Ecto neural progenitor cell (in vitro differentiated cells): ENCODE results near the gene SH3D19.

Source experiments
- DNase-seq: peaks from one replicate; pipeline ENCODE4 v3.0.0-alpha.2; 2018; ENCODE audit warnings: low spot score

The SH3D19 gene

DNA sequence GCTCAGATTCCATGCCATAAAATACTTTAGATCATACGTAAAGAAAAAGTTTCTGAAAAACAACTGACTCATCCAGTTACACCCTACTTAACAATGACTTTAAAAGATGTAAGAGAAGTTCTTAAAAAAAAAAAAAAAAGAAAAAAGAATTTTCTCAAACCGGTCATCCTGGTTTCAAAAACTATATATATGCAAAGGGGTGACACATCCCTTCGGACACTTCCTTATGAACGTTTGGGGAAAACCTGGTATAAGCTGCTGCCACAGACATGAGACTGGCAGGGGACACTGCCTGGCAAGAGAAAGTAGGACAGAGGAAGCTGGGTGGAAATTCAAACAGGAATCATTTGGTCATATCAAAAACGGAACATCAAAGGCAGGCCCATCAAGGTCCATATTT is 129.6 kb downstream of the SH3D19 start:
- DNase-seq: no peak

DNA sequence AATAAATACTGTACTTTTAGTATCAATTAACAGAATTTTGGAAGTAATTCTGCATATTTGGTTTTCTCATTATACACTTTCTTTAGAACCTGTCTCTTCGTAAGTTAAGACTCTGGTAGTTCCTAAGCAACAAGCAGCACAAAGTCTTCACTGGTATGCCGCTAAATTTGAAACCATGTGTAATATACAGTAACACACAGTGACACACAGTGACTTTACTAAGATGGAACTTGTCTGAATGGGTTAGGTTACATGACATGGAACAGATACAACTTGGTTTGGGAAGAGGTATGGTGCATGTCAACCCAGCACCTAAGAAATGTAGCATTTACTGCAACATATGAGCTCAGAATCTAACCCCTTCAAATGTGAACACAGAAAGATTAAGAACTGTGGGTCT is 132.0 kb downstream of the SH3D19 start:
- no peak for DNase-seq

DNA sequence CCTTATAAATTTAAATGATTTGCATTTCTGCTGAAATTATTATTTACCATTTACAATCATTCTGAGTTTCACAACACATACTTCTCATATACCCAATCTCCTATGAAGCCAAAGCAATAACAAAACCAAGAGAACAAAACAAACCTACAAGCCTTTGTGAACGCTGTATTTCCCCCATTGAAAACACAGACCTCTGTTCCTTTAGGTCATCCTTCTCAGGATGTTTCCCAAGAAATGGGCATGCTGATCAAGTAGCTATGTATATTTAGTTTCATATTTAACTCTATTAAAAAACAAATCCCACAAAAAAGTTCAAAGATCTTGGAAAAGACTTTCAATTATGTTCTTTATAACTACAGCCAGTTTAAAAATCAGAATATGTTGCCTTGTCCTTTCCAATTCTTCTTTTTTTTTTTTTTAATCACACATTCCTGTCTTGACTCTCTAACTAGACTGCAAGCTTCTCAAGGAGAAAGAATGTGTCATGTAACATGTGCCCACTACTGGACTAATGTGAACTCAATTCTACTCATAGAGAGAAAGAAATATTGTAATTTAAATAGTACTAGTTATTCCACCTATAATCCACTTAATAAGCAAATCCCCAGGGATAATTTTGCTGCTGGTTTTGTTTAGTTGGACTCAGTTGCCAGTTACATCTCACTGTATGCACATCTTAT is 132.7 kb downstream of the SH3D19 start:
- DNase-seq: no peak

DNA sequence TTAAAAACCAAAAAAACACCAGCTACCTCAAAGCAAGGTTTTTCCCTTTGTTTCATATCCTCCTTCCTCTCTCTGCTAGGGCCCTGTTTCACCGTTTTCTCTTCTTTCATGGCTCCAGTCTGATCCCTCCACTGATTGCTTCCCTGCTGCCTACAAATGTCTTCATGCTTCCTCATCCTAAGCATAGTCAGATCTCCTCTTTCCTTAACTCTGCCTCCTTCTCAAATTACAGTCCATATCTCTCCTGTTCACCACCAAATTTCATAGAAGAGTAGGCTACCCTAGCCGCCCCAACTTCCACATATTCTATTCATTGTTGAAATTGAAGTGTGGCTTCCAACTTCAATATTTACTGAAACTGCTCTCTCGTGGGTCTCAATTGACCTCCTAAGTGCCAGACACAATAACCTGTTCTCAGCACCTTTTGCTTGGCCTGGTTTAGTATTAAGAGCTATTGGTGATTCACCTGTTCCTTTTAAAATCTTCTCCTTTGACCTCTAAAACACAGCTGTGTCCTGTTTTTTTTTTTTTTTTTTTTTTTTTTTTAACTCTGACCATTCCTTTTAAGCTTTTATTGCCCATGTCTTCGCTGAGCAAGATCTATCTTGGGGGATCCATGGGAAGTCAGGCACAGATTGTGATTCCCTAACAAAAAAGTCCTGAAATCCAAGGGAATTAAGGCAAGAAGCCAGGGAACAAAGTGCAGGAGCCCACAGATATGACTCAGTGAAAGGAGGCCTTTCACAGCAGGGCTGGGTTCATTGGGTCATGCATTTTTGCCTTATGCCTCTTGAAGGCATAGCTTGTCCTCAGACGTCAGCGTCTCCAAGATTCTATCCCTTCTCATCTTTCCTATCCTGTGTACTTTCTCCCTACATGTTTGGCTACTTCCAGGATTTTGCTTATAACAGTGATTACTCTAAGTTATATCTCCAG is 140.6 kb downstream of the SH3D19 start:
- no peak for DNase-seq

DNA sequence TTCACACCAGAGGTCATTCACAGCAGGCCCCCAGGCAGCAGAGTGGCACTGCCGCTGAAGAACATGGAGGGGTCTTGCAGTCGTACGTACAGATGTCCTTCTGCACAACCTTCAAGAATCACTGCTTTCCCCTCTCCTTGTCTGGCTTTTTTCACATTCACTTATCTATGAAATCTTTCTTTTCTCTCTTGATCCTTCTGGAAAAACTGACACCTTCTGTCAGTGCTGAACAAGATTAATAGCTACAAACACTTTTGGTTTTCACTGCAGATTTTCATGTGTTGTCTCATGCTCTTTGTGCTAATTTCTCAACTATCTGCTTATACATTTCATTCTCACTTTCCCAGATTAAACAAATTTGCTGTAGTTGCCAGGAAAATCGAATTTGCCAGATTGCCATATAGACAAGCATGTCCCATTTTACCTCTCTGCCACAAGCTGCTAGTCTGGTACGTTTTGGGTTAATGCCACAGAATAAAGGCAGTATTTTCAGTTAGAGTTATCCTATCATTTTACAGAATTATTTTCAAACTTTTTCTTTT is 142.9 kb downstream of the SH3D19 start:
- DNase-seq: no peak

DNA sequence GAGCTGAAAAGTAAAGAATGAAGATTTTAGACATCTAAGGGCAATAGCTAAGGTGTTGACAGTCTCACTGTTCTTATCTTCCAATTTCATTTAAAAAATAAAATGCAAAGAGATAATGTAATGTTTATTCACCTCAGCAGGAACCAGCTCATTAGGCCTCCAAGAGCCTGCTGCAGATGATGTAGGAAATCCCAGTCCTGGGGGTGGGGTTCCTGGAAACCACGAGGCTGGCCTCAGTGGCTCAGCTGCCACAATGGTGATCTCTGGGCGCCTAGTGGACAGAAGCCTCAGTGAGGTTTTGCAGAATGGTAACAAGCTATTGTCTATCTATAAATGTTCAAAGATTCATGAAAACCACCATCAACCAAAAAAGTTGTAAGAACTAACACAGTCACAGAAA is 148.7 kb downstream of the SH3D19 start:
- DNase-seq: no peak

DNA sequence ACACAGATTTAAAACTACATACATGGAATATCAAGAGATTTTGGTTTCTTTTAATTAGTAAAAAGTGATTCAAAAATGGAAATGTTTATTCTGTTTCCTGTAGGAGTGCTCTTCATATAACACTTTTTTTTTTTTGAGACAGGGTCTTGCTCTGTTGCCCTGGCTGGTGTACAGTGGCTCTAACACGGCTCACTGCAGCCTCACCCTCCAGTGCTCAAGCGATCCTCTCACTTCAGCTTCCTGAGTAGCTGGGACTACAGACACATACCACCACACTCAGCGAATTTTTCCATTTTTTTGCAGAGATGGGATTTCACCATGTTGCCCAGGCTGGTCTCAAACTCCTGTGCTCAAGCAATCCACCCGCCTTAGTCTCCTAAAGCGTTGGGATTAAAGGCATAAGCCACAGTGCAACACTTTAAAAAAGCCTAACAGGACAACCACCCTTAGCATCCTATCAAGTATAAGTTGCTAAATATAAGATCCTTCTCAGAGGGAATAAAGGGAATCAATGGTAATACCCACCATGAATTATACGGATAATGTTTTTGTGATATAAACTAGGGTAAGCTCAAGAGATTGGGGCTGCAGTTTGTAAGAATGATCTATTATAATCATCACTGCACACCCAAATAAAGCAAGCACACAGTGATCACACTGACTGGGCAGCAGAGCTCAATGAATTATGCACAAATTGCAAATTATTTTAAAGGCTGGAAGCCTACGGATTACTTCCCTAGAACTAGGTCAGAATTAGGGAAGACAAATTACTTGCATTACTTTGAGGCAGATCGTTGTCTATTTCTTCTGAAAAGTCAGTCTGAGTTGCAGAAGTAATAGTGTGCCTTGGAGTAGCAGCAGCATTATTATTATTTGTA is 149.4 kb downstream of the SH3D19 start:
- no peak for DNase-seq

DNA sequence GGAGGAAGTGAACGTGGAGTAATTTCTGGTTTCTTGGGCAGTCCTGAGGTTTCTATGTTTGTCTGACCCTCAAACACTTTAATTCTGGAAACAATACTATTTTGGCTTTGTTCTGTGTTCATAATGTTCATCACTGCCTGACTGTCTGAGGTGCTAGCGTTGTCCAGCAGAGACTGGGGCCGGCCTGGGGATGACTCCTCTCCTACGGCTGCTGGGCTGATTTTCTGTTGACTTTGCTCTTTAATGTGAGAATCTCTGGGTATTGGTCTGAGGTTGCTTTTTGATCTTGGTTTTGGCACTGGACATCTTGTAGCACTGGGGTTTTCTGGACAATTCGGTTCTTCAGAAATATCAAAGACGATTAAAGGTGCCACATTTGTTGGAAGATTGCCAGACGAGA is 150.2 kb downstream of the SH3D19 start:
- DNase-seq: no peak

DNA sequence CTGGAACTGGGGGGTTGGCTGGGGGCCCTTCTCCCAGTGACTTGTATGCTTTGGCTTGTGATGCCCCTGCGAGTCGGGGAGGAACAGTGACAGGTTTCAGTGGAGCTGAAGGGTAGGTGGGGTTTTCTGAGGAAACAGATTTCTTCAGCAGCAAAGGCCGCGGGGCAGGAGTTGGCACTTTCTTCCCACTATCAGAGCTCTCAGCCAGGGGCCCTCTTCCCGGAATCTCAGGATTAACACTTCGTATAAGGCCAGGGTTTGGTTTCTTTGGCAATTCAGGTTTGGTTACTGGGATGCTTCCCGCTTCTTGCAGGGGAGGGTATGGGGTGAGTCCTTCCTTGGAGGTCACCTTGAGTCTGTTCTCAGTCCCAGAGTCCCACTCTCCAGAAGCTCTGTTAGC is 150.6 kb downstream of the SH3D19 start:
- no peak for DNase-seq

DNA sequence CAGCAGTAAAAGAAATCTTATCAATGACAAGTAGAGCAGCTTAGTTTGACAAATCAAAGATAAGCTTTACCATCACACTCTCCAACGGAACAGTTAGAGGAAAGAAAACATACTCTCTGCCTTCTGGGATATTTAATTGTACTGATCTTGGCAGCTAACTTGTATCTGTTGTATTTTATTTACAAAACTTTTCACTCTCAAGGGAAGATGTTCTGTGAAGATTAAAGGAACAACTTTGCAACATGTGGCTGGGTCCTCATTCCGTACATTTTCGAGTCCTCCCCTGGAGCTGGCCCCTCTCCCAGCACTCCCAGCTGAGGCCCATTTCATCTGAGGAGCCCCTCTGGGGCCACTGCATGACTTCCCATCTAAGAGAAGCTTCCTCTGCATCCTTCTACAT is 151.5 kb downstream of the SH3D19 start:
- no peak for DNase-seq

DNA sequence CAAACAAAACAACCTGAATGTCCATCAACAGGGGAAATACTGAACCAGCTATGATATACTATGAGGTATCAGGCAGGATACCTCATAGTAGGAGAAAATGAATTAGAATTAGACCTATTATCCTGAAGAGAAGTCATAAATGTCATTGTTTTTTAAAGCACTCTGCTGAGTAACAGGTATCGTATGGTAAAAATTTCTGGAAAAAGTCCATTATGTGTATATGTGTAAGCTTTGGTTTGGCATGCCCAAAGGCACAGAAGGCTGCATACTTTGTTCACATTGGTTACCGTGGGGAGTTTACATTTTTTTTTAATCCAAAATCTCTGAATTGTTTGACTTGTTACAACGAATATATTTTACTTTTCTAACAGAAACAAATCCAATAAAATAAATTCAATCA is 155.5 kb downstream of the SH3D19 start:
- no peak for DNase-seq

DNA sequence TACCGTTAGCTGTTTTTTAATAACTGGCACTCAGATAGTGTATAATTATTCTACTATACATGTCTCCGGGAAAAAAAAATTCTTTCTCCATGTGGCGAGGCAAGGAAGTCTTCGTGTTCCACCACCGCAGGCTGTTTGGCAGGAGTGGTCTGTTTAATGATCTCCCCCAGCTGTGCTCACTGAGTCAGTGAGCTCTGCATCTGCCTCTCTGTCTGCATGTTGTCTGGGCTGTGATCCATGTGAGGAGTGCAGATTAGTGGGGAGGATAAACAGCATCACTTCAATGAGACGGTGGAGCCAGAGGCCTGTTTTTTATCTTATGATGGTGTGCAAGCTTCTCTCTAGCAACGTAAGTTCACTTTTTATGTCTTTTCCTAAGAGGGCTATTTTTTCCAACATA is 156.2 kb downstream of the SH3D19 start:
- DNase-seq: no peak

DNA sequence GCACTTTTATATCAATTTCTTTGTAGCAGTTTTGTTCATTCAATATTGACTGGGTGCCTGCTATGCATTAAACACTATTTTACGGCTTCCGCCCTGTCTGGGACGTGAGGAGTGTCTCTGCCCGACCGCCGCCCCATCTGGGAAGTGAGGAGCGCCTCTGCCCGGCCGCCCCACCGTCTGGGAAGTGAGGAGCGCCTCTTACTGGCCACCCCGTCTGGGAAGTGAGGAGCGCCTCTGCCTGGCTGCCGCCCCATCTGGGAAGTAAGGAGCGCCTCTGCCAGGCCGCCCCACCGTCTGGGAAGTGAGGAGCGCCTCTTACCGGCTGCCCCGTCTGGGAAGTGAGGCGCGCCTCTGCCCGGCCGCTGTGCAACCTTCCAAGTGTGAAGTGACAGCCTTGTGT is 157.8 kb downstream of the SH3D19 start:
- no peak for DNase-seq

DNA sequence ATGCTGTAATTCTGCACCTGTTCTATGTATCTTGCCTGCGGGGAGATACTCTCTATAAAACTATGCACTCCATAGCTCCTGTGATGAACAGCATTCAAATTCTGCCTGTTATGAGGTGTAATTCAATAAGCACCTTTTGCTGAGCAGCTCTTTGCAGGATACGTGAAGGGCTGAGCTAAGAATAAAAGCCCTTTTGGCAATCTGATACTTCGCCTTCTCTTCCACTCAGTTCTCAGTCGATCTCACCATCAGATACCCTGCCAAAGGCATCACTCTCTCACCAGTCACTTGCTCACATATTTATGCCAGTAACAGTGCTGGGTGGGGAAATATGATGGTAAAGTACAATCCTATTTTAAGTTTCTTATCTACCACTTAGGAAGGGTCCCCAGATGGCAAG is 158.8 kb downstream of the SH3D19 start:
- no peak for DNase-seq

DNA sequence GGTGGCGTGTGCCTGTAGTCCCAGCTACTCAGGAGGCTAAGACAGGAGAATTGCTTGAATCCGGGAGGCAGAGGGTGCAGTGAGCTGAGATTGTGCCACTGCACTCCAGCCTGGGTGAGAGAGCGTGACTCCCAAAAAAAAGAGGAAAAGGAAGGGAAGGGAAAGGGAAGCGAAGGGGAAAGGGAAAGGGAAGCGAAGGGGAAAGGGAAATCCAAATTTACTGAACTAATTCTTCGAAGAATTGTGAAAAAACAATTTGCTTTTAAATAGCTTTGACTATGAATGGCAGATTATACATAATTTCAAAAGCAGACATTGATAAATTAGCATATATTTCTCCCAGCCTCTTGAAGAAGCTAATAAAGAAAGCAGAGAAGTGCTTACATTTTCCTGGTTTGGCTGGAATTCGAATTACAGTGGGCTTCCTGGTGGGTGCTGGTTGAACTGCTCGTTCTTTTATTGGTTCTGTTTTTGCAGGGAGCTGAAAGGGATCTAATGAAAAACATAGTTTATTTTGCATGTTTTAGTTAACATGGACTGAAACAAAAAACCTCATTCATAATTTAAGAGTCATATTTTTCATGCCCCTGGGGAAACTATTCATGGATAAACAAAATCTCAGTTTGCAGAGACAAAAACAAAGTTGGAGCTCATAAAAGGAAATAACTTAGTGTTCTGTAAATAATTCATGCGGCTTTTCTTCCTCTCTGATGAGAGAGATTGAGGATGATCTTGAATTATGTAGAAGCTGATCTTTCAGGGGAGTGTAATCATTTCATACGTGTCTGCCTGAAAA is 160.0 kb downstream of the SH3D19 start:
- no peak for DNase-seq

DNA sequence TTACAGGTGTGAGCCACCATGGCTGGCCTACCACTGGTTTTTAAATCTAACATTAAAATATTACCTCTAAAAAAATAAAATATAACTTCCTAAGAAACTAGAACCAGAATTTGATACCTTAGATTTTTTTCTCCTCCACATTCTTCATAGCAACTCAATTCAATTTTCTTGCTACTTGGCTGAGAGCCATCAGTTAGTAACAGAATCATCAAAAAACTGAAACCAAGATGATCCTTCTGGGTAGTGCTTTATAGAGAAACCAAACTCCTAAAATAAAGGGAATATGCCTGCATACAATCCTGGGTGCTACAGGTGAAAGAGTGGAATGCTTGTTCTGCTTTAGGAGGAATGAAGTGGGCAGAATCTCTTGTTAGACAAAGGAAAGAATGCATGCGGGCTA is 161.6 kb downstream of the SH3D19 start:
- no peak for DNase-seq

DNA sequence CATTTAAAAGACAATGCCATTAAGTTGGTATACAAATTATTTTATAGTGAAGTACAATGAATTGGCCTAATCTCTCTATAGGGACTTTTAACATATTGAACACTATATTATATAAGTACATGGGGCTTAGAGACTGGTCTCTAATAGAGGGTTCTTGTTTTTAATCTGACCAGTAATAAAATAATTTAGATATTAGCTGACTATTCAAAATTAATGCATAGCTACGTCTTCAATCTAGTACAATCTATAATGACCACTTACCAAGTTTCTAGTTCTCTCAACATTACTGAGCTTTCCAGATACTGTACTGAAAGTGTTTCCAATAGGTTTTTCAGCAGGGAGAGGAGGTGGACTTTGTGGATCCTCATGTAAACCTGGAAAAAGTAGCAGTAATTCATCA is 166.4 kb downstream of the SH3D19 start:
- DNase-seq: no peak

DNA sequence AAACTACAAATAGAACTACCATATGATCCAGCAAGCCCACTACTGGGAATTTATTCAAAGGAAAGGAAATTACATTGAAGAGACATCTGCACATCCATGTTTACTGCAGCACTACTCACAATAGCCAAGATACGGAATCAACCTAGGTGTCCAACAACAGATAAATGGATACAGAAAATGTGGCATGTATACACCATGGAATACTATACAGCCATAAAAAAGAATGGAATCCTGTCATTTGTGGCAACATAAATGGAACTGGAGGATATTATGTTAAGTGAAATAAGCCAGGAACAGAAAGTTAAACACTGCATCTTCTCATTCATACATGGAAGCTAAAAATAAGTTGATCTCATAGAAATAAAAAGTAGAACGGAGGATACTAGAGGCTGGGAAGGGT is 167.9 kb downstream of the SH3D19 start:
- DNase-seq: no peak

DNA sequence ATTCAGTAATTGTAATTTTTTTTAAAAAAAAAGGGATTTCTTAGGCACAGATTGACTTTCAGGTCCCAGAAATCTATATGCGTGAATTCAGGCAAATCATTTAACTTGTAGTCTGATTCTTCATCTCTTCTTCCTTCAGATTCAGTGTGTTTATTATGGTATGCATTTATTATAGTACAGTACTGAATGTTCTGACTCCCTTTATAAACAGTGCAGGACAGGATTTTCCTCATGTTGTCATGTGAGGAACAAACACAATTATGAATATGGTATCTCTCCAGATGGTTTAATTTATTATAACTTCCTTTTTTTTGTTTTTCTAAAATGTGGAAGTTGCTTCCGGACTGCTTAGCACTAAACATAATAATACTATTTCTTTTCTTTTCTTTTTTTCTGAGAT is 171.8 kb downstream of the SH3D19 start:
- no peak for DNase-seq

DNA sequence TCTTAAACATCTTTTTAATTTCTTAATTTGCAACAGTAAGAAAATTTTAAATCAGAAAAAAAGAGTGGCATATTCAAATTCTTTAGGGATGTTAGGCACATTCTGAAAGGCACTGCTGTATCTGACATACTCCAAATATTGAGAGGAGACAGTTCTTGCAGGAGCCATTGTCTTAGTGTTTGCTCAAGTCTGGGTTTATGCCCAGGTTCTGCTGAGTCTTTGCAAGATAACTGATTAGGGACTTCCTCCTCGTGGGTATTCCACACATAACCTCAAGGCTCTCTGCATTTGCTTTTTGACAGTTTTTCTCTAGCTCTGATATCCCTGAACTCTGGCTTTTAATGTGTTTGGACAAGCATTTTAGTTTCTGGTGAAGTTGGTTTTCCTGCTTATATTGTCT is 173.4 kb downstream of the SH3D19 start:
- DNase-seq: no peak

DNA sequence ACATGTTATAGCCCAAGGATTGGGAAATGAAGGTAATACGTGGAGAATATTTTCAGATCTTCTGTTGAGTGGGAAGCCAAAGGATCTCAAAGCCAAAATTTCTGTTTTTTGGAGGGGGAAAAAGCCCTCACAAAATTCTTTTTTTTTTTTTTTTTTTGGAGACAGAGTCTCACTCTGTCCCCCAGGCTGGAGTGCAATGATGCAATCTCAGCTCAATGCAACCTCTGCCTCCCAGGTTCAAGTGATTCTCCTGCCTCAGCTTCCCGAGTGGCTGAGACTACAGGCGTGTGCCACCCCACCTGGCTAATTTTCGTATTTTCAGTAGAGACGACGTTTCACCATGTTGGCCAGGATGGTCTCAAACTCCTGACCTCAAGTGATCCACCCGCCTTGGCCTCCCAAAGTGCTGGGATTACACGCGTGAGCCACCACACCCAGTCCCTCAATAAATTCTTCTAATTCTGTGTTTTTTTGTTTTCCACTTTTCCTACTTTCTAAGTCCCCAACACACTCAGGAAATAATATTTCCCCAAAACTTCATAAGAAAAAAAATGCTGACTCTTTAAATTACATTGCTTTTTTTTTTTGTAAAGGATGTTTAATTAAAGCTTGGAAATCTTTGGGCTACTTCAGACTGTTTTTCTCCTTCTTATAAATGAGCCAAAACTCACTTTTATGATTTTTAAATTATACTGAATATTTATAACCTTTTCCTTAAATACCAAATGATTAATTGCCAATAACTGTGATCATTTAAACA is 174.4 kb downstream of the SH3D19 start:
- no peak for DNase-seq
